Measurements from ENCODE around the gene LBX1.

LBX1 gene

GRCh38 chr10:101241840-101242707, 12.8 kb upstream of the LBX1 start:
- H3K4me1 Mint-ChIP-seq: peaks cover 44% of the 10 kb centered on the region
- TF ChIP-seq CTCF (IDR thresholded peaks at IDR 0.05): no peak
- no peak overlapping the region for H3K4me3 Mint-ChIP-seq
- no peak for DNase-seq
- H3K9me3 Mint-ChIP-seq: peaks cover 3% of the 10 kb centered on the region
- H3K27me3 Mint-ChIP-seq (ENCODE audit: low read depth, poor library complexity): peaks cover 81% of the 10 kb centered on the region
- H3K36me3 Mint-ChIP-seq (ENCODE audit: low read depth): no peaks in the 10 kb centered on the region
- H3K27ac Mint-ChIP-seq: no peak overlapping the region

GRCh38 chr10:101238732-101239105, 9.5 kb upstream of the LBX1 start:
- H3K4me3 Mint-ChIP-seq: no peak overlapping the region
- peaks cover 86% of the 10 kb centered on the region for H3K27me3 Mint-ChIP-seq (ENCODE audit: low read depth, poor library complexity)

GRCh38 chr10:101237982-101238731, 8.9 kb upstream of the LBX1 start:
- Mint-ChIP-seq H3K9me3 (no peaks in the 10 kb centered on the region), H3K27ac (no peak overlapping the region), H3K27me3 (ENCODE audit: low read depth, poor library complexity) (peaks cover 91% of the 10 kb centered on the region), H3K4me3 (no peak overlapping the region), H3K36me3 (ENCODE audit: low read depth) (no peaks in the 10 kb centered on the region), H3K4me1 (peaks cover 44% of the 10 kb centered on the region)
- DNase-seq: no peak
- TF ChIP-seq CTCF (IDR thresholded peaks at IDR 0.05): no peak

More at GRCh38 chr10:101238732-101239105, 9.5 kb upstream of the LBX1 start:
- H3K36me3 Mint-ChIP-seq (ENCODE audit: low read depth): no peaks in the 10 kb centered on the region
- peak; percentile 89 for TF ChIP-seq CTCF (IDR thresholded peaks at IDR 0.05)
- H3K27ac Mint-ChIP-seq: no peak overlapping the region
- no peaks in the 10 kb centered on the region for H3K9me3 Mint-ChIP-seq
- peak; percentile 62 for DNase-seq
- H3K4me1 Mint-ChIP-seq: peaks cover 47% of the 10 kb centered on the region

- no peak for DNase-seq
- no peaks in the 10 kb centered on the region for H3K9me3 Mint-ChIP-seq
Measured at GRCh38 chr10:101237081-101237981, 8.1 kb upstream of the LBX1 start.

More at GRCh38 chr10:101237081-101237981, 8.1 kb upstream of the LBX1 start:
- no peaks in the 10 kb centered on the region for H3K36me3 Mint-ChIP-seq (ENCODE audit: low read depth)
- H3K27ac Mint-ChIP-seq: no peak overlapping the region
- no peak for TF ChIP-seq CTCF (IDR thresholded peaks at IDR 0.05)
- H3K4me3 Mint-ChIP-seq: peak overlapping the region; percentile 69
- H3K27me3 Mint-ChIP-seq (ENCODE audit: low read depth, poor library complexity): peaks cover 94% of the 10 kb centered on the region
- H3K4me1 Mint-ChIP-seq: peaks cover 44% of the 10 kb centered on the region
